ENCODE results near the gene ATP8A1. TPM values are rescaled to one million over a fixed set of nuclear protein-coding genes. Genes with fewer than 3 reads are reported as not detected.

ATP8A1 gene
- total RNA-seq, 2 donors from 2014 or later, result 12.5 to 25.8 TPM

DNA sequence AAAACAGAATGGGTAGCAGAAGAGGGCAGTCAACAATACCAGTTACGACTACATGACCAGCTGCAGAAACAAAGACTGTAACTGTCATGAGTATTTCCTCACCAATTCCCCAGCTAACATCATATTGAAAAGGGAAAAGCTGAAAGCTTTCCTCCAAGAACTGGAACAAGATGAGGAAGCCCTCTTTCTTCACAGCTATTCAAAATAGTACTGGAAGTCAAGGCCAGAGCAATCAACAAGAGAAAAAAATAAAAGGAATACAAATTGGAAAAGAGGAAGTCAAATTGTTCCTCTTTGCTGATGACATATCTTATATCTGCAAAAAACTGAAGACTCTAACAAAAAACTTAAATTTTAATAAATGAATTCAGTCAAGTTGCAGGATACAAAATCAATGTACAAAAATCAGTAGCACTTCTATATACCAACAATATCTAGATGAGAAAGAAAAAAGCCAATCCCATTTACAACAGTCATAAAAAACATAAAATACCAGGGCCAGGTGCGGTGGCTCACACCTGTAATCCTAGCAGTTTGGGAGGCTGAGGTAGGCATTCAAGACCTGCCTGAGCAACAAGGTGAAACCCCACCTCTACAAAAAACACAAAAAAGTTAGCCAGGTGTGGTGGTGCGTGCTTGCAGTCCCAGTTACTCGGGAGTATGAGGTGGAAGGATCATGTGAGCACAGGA, 125.4 kb downstream of the ATP8A1 start:
- Histone ChIP-seq H3K27ac (no peak overlapping the region), H3K27me3 (no peaks in the 10 kb centered on the region), H3K4me1 (no peaks in the 10 kb centered on the region), H3K36me3 (peaks cover 4% of the 10 kb centered on the region), H3K4me3 (no peak overlapping the region), H3K9me3 (no peaks in the 10 kb centered on the region)
- no peak for DNase-seq (ENCODE audit: low spot score)
- TF ChIP-seq, protein P1, sequence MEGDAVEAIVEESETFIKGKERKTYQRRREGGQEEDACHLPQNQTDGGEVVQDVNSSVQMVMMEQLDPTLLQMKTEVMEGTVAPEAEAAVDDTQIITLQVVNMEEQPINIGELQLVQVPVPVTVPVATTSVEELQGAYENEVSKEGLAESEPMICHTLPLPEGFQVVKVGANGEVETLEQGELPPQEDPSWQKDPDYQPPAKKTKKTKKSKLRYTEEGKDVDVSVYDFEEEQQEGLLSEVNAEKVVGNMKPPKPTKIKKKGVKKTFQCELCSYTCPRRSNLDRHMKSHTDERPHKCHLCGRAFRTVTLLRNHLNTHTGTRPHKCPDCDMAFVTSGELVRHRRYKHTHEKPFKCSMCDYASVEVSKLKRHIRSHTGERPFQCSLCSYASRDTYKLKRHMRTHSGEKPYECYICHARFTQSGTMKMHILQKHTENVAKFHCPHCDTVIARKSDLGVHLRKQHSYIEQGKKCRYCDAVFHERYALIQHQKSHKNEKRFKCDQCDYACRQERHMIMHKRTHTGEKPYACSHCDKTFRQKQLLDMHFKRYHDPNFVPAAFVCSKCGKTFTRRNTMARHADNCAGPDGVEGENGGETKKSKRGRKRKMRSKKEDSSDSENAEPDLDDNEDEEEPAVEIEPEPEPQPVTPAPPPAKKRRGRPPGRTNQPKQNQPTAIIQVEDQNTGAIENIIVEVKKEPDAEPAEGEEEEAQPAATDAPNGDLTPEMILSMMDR (IDR thresholded peaks at IDR 0.05), result no peak

DNA sequence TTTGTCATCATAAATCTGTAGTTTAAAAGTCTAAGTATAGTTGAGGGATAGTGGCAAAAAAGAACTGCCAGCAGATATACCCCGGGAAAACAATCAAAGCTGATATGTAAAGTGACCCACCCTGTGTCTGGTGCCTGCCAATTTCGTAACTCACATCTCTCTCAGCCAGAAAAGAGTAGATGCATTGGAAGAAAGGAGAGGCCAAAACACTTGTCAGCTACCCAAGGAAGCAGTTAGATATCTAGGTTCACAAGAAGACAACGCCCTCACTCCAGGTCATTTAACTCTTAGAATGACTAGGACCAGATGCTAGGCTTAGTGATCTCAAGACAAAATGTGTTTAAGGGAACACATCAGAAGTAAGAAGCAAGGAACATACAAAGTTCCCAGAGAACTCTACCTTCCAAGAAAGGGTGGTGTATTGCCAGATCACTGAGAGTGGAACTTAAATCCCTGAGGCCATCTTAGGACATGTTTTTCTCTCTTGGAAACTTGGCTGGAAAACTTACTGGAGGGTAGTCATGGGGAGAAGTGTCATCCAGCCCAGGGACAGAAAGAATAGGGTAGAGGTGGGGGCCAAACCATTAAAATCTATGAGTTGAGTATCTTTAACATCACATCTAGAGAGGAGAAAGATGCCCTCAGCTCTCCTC, 133.7 kb downstream of the ATP8A1 start:
- Histone ChIP-seq H3K4me1 (peaks cover 0 to 15% of the 10 kb centered on the region in 2 donors), H3K36me3 (no peaks in the 10 kb centered on the region), H3K4me3 (no peak overlapping the region), H3K27me3 (no peaks in the 10 kb centered on the region), H3K9me3 (no peaks in the 10 kb centered on the region), H3K27ac (peak overlapping the region in 1 of 2 donors; percentile 37)
- no peak for DNase-seq (ENCODE audit: low spot score)
- TF ChIP-seq, protein P1 (IDR thresholded peaks at IDR 0.05), result no peak

DNA sequence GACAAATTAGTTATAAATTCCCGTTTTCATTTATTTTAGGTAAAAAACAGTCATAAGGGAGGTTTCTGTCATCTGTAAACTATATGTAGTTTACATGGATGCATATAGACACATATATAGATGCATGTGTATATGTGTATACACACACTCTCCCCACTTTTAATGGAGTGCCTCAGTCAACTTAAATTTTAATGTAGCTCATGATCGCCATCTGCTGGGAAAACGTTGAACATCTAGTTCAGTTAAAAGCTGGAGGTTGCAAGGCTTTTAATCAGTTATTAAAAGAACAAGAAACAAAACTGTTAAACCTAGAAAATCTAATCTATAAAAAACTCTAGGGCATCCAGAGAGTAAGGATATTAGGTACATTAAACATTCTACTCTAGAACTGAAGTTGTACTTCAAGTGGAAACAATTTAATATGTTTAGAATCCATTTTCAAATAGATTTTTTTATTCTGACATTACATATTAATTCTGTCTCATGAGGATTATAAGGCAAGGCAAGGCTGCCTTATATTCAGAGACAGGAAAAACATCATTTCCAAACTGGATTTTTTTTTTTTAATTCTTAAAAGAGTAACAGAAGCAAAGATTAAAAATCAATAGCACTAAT, 137.0 kb downstream of the ATP8A1 start:
- TF ChIP-seq, protein P1 (IDR thresholded peaks at IDR 0.05), result peak; percentile 50 to 78
- Histone ChIP-seq H3K4me1 (peaks cover 0 to 15% of the 10 kb centered on the region in 2 donors), H3K27ac (no peak overlapping the region), H3K27me3 (no peaks in the 10 kb centered on the region), H3K36me3 (no peaks in the 10 kb centered on the region), H3K4me3 (no peak overlapping the region), H3K9me3 (no peaks in the 10 kb centered on the region)
- no peak for DNase-seq (ENCODE audit: low spot score)

DNA sequence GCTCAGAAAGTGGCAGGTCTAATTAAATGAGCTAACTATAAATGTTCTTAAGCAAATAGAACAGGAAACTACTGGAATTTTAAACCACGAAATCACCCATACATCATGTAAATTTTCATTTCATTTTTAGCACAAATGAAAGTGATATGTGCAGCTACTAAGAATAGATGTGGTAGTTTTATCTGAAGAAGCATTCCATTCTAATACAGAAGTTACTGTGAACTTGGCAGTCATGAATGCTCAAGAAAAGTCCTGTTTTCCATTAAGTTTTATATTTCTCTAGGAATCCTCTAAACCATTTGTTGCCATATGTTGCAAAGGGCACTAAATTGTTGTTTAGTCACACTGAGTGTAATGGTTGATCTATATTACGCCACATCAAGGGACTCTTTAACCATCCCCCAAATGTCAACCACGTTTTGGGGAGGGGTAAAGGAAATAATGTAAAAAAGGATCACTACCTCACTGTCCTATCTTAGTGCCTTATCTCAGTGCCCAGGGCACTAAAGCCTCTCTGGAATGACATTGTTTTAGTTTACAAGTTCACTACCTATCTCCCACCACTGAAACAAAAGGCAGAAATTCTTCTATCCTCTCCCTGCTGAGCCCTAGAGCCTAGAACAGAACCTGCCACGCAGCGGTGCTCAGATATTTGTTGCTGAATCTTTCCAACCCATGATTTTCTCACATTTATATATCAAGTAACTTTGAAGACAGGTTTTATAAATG, 141.6 kb downstream of the ATP8A1 start:
- TF ChIP-seq, protein P1 (IDR thresholded peaks at IDR 0.05), result no peak
- Histone ChIP-seq H3K27ac (no peak overlapping the region), H3K9me3 (no peaks in the 10 kb centered on the region), H3K4me3 (no peak overlapping the region), H3K36me3 (no peaks in the 10 kb centered on the region), H3K4me1 (no peaks in the 10 kb centered on the region), H3K27me3 (no peaks in the 10 kb centered on the region)
- DNase-seq (ENCODE audit: low spot score), result no peak

DNA sequence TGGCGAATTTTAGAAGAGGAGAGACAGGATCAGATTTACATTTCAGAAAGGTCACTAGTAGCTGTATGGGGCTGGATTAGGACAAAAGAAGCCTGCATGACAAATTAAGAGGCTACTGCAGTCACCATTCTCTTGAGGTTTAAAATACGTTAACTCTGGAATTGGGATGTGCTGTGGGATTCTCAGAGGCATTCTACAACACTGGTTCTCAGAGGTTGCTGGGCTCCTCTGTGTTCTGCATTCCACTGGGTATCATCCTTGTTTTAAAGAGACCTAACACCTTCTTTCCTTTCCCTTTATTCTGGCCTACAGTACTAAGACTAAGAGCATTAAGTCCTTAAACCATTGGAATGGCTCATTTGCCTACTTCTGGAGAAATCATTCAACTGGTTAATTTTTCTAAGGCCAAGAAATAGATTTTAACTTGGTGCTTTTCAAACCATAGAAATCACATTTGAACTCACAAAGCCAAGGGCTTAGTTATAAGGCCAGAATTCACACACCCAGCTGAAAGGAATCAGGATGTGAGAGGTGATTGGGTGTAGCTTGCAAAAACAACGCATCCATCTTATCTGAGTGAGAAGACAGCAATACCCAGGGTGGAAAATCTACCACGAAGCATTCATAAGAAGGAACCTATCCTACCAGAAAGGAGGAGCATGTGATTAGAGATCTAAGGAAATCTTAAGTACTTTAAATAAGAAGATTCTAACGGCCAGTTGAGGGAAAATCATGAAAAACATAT, 143.0 kb downstream of the ATP8A1 start:
- H3K4me3 ChIP-seq, result no peak overlapping the region
- no peaks in the 10 kb centered on the region for H3K4me1 ChIP-seq
- TF ChIP-seq, protein P1 (IDR thresholded peaks at IDR 0.05), result no peak
- no peaks in the 10 kb centered on the region for H3K36me3 ChIP-seq
- no peaks in the 10 kb centered on the region for H3K9me3 ChIP-seq
- H3K27ac ChIP-seq, result no peak overlapping the region
- no peaks in the 10 kb centered on the region for H3K27me3 ChIP-seq
- DNase-seq (ENCODE audit: low spot score), result no peak

All from right atrium auricular region (tissue), 2 donors.